Cardiac muscle cell (in vitro differentiated cells and primary cell): ENCODE data around the gene PRKCH. TPM values are rescaled to one million over a fixed set of nuclear protein-coding genes. Genes with fewer than 3 reads are reported as not detected.

ENCODE experiments used
- DNase-seq, 2 donors: peaks; one replicate each; pipeline versions ENCODE4 v3.0.0 to v3.0.0-alpha.2; 2010 to 2017; ENCODE audit warnings: low read depth in 1 of 2, low spot score in 1 of 2
- H3K27ac ChIP-seq: fragments of 200-600 bp; sonication (generic); 2 replicates; pipeline ENCODE4 v1.5.1; 2016
- H3K27me3 ChIP-seq: fragments of 200-600 bp; sonication (generic); 2 replicates; pipeline ENCODE4 v1.6.0; 2016; ENCODE audit warnings: control low read depth
- H3K36me3 ChIP-seq: fragments of 200-600 bp; sonication (generic); 2 replicates; pipeline ENCODE4 v1.5.1; 2016; ENCODE audit warnings: control low read depth
- H3K4me1 ChIP-seq: fragments of 200-600 bp; sonication (generic); 2 replicates; pipeline ENCODE4 v1.8.1; 2017; ENCODE audit warnings: low read depth, mild to moderate bottlenecking, mixed run types
- H3K4me3 ChIP-seq: fragments of 200-600 bp; sonication (generic); 2 replicates; pipeline ENCODE4 v1.5.1; 2016; ENCODE audit warnings: mild to moderate bottlenecking
- H3K9me3 ChIP-seq: fragments of 200-600 bp; sonication (generic); 2 replicates; pipeline ENCODE4 v1.5.1; 2017; ENCODE audit warnings: low read depth, mild to moderate bottlenecking, control low read depth
- polyA plus RNA-seq: library from polyadenylated mRNA; unstranded; fragments of >200 nt; fragmentation: Nextera tagmentation; extraction: Ambion mirVana; gene quantifications from 2 replicates; pipeline ENCODE4 v1.2.1, GENCODE V29; 2016
- total RNA-seq: library from RNA; depleted of rRNA; stranded (reverse); fragments of >200 nt; gene quantifications from 2 replicates; pipeline ENCODE4 v1.2.3, GENCODE V29; 2016
- TF ChIP-seq, protein P1 (sequence below): IDR thresholded peaks from 2 replicates; pipeline ENCODE4 v1.5.1; 2012; ENCODE audit warnings: low read depth, mild to moderate bottlenecking, low read length

PRKCH gene
- total and polyA plus RNA-seq, 2 experiments from 2014 or later = 51.0 to 128 TPM

DNA sequence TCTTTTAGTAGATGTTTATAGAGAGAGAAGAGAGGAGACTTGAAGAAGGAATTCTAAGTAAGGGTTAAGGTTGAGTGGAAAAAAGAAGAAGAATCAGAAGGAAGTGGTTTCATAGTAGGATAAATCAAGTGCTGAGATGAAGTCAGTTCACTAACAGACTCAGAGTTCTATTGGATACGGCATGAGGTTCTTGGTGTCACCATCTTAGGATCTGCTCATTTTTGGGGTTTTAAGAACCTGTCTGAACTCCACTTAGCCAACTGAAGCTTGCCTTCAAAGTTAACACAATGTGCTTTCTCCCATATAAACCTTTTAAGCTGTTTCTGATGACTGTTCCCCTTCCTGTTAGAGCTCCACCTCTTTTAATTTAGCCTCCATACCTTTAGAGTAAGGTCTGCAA is 152.6 kb downstream of the PRKCH start:
- DNase-seq = no peak
- Histone ChIP-seq H3K27ac (no peak overlapping the region), H3K4me1 (peaks cover 54% of the 10 kb centered on the region), H3K36me3 (no peaks in the 10 kb centered on the region), H3K9me3 (no peaks in the 10 kb centered on the region), H3K27me3 (no peaks in the 10 kb centered on the region), H3K4me3 (no peak overlapping the region)
- TF ChIP-seq, protein P1, sequence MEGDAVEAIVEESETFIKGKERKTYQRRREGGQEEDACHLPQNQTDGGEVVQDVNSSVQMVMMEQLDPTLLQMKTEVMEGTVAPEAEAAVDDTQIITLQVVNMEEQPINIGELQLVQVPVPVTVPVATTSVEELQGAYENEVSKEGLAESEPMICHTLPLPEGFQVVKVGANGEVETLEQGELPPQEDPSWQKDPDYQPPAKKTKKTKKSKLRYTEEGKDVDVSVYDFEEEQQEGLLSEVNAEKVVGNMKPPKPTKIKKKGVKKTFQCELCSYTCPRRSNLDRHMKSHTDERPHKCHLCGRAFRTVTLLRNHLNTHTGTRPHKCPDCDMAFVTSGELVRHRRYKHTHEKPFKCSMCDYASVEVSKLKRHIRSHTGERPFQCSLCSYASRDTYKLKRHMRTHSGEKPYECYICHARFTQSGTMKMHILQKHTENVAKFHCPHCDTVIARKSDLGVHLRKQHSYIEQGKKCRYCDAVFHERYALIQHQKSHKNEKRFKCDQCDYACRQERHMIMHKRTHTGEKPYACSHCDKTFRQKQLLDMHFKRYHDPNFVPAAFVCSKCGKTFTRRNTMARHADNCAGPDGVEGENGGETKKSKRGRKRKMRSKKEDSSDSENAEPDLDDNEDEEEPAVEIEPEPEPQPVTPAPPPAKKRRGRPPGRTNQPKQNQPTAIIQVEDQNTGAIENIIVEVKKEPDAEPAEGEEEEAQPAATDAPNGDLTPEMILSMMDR = no peak

DNA sequence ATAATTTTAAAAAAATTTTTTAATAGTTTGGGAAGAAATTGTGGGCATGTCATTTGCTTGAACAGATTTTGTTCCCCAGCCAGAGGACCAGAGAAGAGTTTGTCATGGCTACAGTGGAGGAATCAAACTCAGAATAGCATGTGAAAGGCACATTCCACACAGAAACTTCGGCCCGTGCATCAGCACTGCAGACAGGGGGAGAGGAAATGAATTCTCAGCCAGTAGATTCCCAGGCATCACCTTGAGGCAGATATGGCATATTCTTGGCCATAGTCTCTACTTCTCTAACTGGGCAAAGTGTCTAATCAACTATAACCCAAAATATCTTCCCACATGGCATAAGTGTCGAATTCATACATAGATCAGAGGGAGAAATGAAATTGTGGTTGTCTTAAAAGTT is 153.3 kb downstream of the PRKCH start:
- Histone ChIP-seq H3K27me3 (no peaks in the 10 kb centered on the region), H3K9me3 (no peaks in the 10 kb centered on the region), H3K4me1 (peaks cover 54% of the 10 kb centered on the region)

DNA sequence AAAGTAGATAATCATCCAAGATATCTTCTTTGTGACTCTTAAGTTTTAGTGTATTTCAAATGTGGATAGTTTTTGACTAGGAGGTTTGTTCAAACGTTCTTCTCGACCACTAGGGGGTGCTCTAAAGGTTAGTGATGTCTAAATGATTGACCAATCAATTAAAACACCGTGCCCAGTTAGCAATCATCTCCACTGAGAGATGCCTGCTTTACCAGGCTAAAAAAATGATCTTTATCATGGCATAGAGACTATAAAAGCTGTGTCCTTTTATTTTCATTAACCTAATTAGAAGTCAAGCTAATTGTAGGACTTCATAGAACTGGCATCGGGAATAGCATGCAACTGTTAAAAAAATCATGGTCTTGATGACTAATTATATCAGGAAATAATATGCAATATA is 153.9 kb downstream of the PRKCH start:
- DNase-seq = peak; percentile 75 to 92
- Histone ChIP-seq H3K27me3 (no peaks in the 10 kb centered on the region), H3K4me3 (no peak overlapping the region), H3K27ac (no peak overlapping the region), H3K36me3 (no peaks in the 10 kb centered on the region), H3K9me3 (no peaks in the 10 kb centered on the region), H3K4me1 (peaks cover 54% of the 10 kb centered on the region)
- TF ChIP-seq, protein P1 = peak; percentile 57

More for the DNA sequence above, 153.3 kb downstream of the PRKCH start:
- DNase-seq = peak in 1 of 2 donors; percentile 59
- no peaks in the 10 kb centered on the region for H3K36me3 ChIP-seq
- H3K27ac ChIP-seq = no peak overlapping the region
- H3K4me3 ChIP-seq = no peak overlapping the region
- TF ChIP-seq, protein P1 = no peak

DNA sequence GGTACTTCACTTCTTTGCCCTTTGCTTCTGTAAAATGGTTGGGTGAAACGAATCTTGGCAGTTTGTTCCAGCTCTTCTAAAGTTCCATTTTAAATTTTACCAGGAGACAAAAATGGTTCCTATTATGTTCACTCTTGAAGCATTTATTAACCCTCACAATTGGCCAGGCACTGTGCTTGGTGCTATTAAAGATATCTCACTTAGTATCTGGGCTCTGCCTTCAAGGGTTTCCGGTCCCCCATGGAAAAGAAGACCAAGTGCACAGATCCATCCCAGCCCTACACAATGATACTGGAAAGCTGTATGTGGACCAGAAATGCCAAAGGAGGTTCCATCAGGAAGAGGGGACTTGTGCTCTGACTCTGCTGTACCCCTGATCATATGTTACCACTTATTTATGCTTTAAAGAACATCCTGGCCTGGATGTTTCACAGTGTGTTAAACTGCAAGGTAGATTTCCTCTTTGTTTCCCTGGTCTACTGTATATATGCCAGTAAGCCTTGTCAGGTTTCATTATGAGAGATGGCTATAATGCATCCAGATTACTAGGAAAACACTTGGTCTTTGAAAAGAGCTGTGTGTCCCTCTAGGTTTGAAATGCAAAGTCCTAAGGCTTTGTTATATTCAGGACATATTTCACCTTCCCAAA is 154.8 kb downstream of the PRKCH start:
- Histone ChIP-seq H3K27me3 (no peaks in the 10 kb centered on the region), H3K4me3 (no peak overlapping the region), H3K4me1 (peaks cover 54% of the 10 kb centered on the region), H3K27ac (peak overlapping the region; percentile 81), H3K36me3 (no peaks in the 10 kb centered on the region), H3K9me3 (no peaks in the 10 kb centered on the region)
- TF ChIP-seq, protein P1 = no peak
- no peak for DNase-seq

DNA sequence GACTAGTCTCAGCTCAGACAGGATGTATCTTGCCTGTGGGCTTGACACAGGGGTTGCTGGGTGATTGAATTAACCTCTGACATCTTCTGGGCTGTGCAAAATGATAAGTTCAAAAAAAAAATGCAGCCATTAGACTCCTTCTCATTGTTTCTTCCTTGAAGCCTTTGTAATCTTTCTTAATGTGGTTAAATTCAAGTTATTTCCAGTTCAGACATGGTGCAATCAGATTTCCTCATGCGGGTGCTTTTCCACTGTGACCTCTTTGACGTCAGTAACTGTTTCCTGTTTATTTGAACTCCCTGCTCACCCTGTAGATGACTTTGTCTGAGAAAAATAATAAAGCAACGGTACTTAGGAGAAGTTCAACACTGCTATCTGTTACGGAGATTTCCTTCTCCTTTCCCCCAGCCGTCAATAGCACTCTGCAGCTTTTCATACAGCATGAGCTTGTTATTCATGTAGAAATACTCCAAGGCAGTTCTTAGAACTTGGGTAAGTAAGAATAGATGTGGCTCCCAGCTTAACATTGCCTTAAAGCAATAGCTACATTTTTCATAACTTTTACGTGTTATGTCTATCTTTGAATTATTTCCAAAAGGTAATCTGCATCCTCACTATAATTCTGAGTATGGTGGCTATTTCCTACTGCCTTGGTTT is 155.5 kb downstream of the PRKCH start:
- no peak overlapping the region for H3K4me3 ChIP-seq
- TF ChIP-seq, protein P1 = no peak
- H3K27me3 ChIP-seq = no peaks in the 10 kb centered on the region
- peak overlapping the region; percentile 81 for H3K27ac ChIP-seq
- peaks cover 48% of the 10 kb centered on the region for H3K4me1 ChIP-seq
- no peaks in the 10 kb centered on the region for H3K36me3 ChIP-seq
- DNase-seq = peak in 1 of 2 donors; percentile 99
- H3K9me3 ChIP-seq = no peaks in the 10 kb centered on the region
